Measurements from ENCODE around the gene GLIS1.

GRCh38 chr1:53661496-53661895, 77.5 kb downstream of the GLIS1 start:
- no peak for TF ChIP-seq CTCF (IDR thresholded peaks at IDR 0.05)
- no peak for TF ChIP-seq EP300 (IDR thresholded peaks at IDR 0.05)
- TF ChIP-seq POLR2A (IDR thresholded peaks at IDR 0.05), result no peak

All from stomach (tissue), 4 donors.